IgD-negative memory B cell (primary cell): ENCODE results near the gene ASB2. TPM values are rescaled to one million over a fixed set of nuclear protein-coding genes. Genes with fewer than 3 reads are reported as not detected.

Experiments used
- H3K27ac Mint-ChIP-seq, 3 donors: one replicate each; pipeline ENCODE4 v1.8.0; 2020 to 2022; ENCODE audit warnings: mild to moderate bottlenecking in 3 of 3, mixed read lengths in 3 of 3, moderate library complexity in 1 of 3
- H3K27me3 Mint-ChIP-seq: one replicate; pipeline ENCODE4 v1.8.0; 2021; ENCODE audit warnings: mixed read lengths
- H3K36me3 Mint-ChIP-seq: one replicate; pipeline ENCODE4 v1.8.0; 2020; ENCODE audit warnings: mild to moderate bottlenecking, mixed read lengths
- H3K4me1 Mint-ChIP-seq, 3 donors: one replicate each; pipeline ENCODE4 v1.8.0; 2020 to 2022; ENCODE audit warnings: mixed read lengths in 3 of 3, mild to moderate bottlenecking in 1 of 3
- H3K4me3 Mint-ChIP-seq, 4 donors: one replicate each; pipeline ENCODE4 v1.8.0; 2020 to 2022; ENCODE audit warnings: mild to moderate bottlenecking in 4 of 4, mixed read lengths in 4 of 4, moderate library complexity in 3 of 4
- H3K9me3 Mint-ChIP-seq, 3 donors: one replicate each; pipeline ENCODE4 v1.8.0; 2020 to 2021; ENCODE audit warnings: mixed read lengths in 3 of 3, mild to moderate bottlenecking in 1 of 3
- polyA plus RNA-seq: library from polyadenylated mRNA; unstranded; fragments of 300-500 nt; fragmentation: Illumina TruSeq; gene quantifications from one replicate; pipeline ENCODE4 v1.2.3, GENCODE V29; 2021

Gene ASB2
- polyA plus RNA-seq, 1 donor from 2014 or later: 3.8 TPM

DNA sequence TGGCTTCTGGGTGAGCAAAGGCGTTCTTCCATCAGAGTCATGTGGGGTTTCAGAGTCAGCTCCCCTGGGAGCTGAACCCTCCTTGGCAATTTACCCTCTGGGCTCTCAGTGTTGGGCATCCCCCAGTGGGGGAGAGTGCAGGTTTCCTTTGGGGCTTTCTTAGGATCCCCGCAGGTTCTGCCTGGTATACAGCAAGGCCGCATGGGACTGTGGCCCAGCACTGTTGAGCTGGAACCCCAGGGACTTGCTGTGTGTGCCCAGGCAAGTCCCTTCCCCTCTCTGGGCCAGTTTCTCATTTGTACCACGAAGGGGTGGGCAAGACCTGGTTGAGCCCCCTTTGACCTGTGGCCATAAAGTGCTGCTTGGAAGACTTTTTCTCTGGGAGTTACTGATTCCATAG is 43.7 kb downstream of the ASB2 start:
- H3K27ac Mint-ChIP-seq: no peak overlapping the region
- peaks cover 2 to 7% (median 5%) of the 10 kb centered on the region in 3 donors for H3K4me1 Mint-ChIP-seq
- no peaks in the 10 kb centered on the region for H3K36me3 Mint-ChIP-seq
- H3K27me3 Mint-ChIP-seq: no peaks in the 10 kb centered on the region
- H3K9me3 Mint-ChIP-seq: no peaks in the 10 kb centered on the region
- no peak overlapping the region for H3K4me3 Mint-ChIP-seq

DNA sequence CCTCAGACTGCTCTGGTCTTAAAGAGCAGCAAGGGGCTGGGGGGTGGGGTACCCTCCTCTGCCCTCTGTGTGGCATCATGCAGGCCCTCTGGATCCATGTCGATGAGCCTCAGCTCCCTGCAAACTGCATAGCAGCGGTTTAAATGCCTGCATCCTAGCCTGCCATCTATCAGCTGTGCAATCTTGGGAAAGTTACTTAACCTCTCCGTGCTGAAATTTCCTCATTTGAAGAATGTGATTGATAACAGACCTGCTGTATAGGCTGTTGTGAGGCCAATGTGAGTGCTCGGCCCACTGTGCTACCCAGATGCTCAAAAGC is 45.4 kb downstream of the ASB2 start:
- Mint-ChIP-seq H3K9me3 (no peaks in the 10 kb centered on the region), H3K27me3 (no peaks in the 10 kb centered on the region), H3K4me3 (no peak overlapping the region)

GRCh38 chr14:93930296-93930988 is 45.9 kb downstream of the ASB2 start:
- Mint-ChIP-seq H3K4me1 (peaks cover 0 to 4% (median 2%) of the 10 kb centered on the region in 3 donors), H3K27ac (peak overlapping the region in 1 of 3 donors; percentile 10), H3K9me3 (no peaks in the 10 kb centered on the region), H3K4me3 (no peak overlapping the region), H3K27me3 (no peaks in the 10 kb centered on the region), H3K36me3 (no peaks in the 10 kb centered on the region)

More for the DNA sequence above, 45.4 kb downstream of the ASB2 start:
- Mint-ChIP-seq H3K36me3 (no peaks in the 10 kb centered on the region), H3K4me1 (peaks cover 0 to 4% (median 2%) of the 10 kb centered on the region in 3 donors), H3K27ac (no peak overlapping the region)

DNA sequence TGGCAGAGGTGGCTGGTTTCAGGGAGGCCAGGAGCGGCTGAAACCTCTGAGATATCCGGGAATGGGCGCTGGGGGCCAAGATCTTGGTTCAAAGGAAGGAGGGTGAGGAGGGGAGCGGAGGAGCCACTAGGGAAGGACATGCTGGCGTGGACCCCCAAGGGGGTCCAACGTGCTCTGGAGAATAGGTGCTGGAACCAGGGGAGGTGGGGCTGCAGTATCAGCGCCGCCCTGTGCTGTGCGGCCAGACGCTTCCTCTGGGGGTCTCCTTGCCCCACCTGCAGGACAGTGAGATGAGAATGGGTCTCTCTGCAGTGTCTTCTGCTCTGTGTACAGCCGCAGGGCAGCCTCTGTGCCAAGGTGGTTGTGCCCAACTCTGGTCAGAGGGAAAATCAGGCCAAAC is 46.7 kb downstream of the ASB2 start:
- no peak overlapping the region for H3K4me3 Mint-ChIP-seq
- peaks cover 3% of the 10 kb centered on the region for H3K27me3 Mint-ChIP-seq
- H3K27ac Mint-ChIP-seq: no peak overlapping the region
- no peaks in the 10 kb centered on the region for H3K36me3 Mint-ChIP-seq
- peaks cover 0 to 4% (median 2%) of the 10 kb centered on the region in 3 donors for H3K4me1 Mint-ChIP-seq
- no peaks in the 10 kb centered on the region for H3K9me3 Mint-ChIP-seq

GRCh38 chr14:93929048-93929535 is 47.3 kb downstream of the ASB2 start:
- H3K36me3 Mint-ChIP-seq: no peaks in the 10 kb centered on the region
- H3K4me1 Mint-ChIP-seq: peaks cover 0 to 4% (median 2%) of the 10 kb centered on the region in 3 donors
- H3K27ac Mint-ChIP-seq: no peak overlapping the region
- peak overlapping the region in 1 of 4 donors; percentile 47 for H3K4me3 Mint-ChIP-seq
- H3K27me3 Mint-ChIP-seq: peaks cover 3% of the 10 kb centered on the region
- no peaks in the 10 kb centered on the region for H3K9me3 Mint-ChIP-seq

- H3K4me3 Mint-ChIP-seq: no peak overlapping the region
- H3K36me3 Mint-ChIP-seq: no peaks in the 10 kb centered on the region
- H3K27ac Mint-ChIP-seq: no peak overlapping the region
- H3K9me3 Mint-ChIP-seq: no peaks in the 10 kb centered on the region
- peaks cover 3% of the 10 kb centered on the region for H3K27me3 Mint-ChIP-seq
- peaks cover 0 to 4% (median 2%) of the 10 kb centered on the region in 3 donors for H3K4me1 Mint-ChIP-seq
Measured at GRCh38 chr14:93928184-93929047, 48.0 kb downstream of the ASB2 start.

DNA sequence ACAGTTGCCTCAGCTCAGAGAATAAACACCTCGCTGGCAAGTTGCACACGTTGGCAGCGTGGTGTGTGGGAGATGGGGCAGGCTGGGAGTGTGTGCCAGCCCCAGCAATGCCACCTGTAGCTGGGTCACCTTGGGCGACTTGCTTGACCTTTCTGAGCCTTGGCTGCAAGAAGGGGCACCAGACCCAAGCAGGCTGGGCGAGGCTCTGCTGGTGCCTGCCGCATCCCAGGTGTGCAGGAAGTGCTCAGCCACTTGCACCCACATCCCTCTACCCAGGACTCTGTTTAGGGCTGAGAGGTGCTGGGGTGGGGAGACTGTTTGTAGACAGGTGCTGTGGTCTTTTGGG is 48.6 kb downstream of the ASB2 start:
- Mint-ChIP-seq H3K4me3 (no peak overlapping the region), H3K27ac (no peak overlapping the region)

GRCh38 chr14:93926873-93927799 is 49.2 kb downstream of the ASB2 start, which contains the start of gene FAM181A:
Gene FAM181A, plus strand, starts transcription at chr14:93927344. Its CDS starts 942 bp downstream, at chr14:93928286.
- H3K4me3 Mint-ChIP-seq: peak within 1 kb of the TSS in 1 of 4 donors; percentile 63
- H3K36me3 Mint-ChIP-seq: no peaks in the 10 kb centered on the region
- H3K4me1 Mint-ChIP-seq: peaks cover 0 to 4% (median 2%) of the 10 kb centered on the region in 3 donors
- H3K27me3 Mint-ChIP-seq: peaks cover 3% of the 10 kb centered on the region
- no peaks in the 10 kb centered on the region for H3K9me3 Mint-ChIP-seq
- H3K27ac Mint-ChIP-seq: no peak within 1 kb of the TSS

More for the DNA sequence above, 48.6 kb downstream of the ASB2 start:
- no peaks in the 10 kb centered on the region for H3K36me3 Mint-ChIP-seq
- H3K9me3 Mint-ChIP-seq: no peaks in the 10 kb centered on the region
- peaks cover 0 to 4% (median 2%) of the 10 kb centered on the region in 3 donors for H3K4me1 Mint-ChIP-seq
- peaks cover 3% of the 10 kb centered on the region for H3K27me3 Mint-ChIP-seq

DNA sequence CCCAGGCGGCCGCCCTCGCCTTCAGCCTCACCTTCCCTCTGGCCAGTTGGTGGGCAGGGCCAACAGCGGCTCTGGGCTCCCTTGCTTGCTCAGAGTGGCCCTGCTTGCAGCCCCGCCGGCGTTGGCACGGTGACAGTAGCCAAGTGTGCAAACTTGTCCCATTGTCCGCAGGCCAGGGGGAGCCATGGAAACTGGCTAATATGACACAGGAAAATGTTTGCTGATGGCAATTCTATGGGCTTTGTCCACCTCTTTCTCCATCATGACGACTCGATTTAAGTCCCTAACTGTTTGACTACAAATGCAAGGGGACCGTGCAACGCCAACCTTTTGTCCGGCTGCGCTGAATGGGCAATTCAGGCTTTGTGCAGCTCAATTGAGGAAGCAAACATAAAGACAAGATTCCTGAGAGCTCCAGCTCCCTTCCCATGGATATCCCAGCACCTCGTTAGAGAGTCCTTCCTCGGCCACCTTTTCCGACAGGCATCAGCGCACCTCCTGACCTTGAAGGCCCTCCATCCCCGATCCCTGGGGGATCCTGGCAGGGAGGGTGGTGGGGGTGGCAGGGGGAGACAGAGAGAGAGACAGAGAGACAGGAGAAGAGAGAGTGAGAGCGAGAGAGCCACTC is 50.0 kb downstream of the ASB2 start:
- Mint-ChIP-seq H3K4me1 (peaks cover 0 to 4% (median 2%) of the 10 kb centered on the region in 3 donors), H3K36me3 (no peaks in the 10 kb centered on the region), H3K27ac (no peak overlapping the region), H3K4me3 (peak overlapping the region in 1 of 4 donors; percentile 63), H3K9me3 (no peaks in the 10 kb centered on the region), H3K27me3 (peaks cover 3% of the 10 kb centered on the region)

DNA sequence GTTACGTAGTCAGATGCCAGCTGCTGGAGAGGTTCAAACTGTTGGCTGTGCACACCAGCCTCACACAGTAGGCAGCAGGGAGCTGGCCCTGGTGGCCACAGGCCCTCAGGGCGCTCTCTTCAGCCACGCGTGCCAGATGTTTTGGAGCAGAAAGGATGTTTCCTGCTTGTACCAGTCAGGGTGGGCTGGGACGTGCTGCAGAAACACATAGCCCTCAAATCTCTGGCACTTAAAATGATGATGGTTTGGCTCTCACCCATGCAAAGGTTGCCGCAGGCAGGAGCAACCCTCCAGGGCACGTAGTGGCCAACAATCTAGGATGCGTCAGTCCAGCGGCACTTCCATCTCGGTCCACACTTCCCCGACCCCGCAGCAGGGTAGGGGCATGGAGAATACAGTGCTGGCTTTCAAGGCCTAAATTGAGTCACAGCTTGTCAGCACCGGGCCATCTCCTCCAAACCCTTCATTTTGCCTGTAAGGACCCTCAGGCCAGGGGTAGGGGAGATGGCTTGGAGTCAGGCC is 50.9 kb downstream of the ASB2 start:
- peaks cover 3% of the 10 kb centered on the region for H3K27me3 Mint-ChIP-seq
- no peaks in the 10 kb centered on the region for H3K9me3 Mint-ChIP-seq
- peak overlapping the region in 1 of 4 donors; percentile 41 for H3K4me3 Mint-ChIP-seq
- peaks cover 0 to 4% (median 4%) of the 10 kb centered on the region in 3 donors for H3K4me1 Mint-ChIP-seq
- H3K36me3 Mint-ChIP-seq: no peaks in the 10 kb centered on the region
- peak overlapping the region in 1 of 3 donors; percentile 26 for H3K27ac Mint-ChIP-seq

DNA sequence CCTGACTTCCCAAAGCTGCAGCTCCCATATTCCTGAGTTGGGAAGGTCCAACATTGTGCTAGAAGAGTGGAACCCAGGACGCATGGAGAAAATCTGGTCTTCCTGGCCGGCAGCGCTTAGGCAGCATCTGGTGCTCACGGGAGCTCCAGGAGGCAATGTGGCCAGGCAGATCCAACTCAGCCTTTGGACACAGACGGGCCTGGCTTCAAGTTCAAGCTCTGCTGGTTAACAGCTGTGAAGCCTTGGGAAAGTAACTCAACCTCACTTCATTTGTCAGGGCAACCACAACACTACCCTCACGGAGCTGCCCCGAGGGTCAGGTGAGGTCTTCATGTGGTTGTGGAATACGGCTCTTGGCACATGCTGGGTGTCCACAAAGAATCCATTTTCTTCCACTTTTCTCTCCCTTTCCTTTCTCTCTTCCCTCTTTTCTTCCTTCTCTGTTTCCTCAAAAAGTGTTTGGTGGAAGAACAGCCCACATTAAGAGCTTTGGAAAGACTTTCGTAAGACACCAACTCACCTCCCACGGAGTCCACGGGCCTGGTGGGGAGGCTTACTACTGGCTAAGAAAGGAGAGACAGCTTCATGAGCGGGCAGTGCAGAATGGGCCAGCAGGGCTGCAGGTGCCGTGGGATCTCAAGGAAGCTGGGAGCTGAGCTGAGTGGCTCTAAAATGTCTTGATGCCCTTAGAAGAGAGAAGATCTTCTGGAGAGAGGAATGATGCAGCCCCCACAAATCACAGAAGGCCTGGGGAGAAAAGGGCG is 51.6 kb downstream of the ASB2 start:
- Mint-ChIP-seq H3K27ac (peak overlapping the region in 1 of 3 donors; percentile 26), H3K27me3 (peaks cover 3% of the 10 kb centered on the region), H3K36me3 (no peaks in the 10 kb centered on the region), H3K9me3 (peaks cover 0 to under 1% (median under 1%) of the 10 kb centered on the region in 3 donors), H3K4me3 (peak overlapping the region in 1 of 4 donors; percentile 41), H3K4me1 (peaks cover 0 to 4% (median 4%) of the 10 kb centered on the region in 3 donors)

DNA sequence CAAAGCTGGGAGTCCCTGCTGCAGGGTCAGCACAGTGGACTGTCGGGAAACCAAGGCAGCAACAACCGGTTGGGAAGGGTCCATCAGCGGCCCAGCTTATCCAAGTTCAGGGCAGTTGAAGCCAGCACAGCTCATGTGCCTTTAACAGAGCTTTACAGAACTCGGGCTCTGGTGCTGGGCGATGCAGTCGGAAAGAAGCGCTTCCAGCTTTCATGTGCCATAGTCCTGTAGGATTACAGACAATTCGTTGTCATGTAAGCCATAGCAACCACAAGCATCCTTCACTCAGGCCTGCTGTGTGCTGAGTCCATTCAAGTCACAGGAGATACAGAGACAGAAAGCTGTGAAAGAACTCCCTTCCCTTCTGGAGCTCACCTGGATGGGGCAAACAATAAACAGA is 52.7 kb downstream of the ASB2 start:
- peaks cover 0 to 3% (median 2%) of the 10 kb centered on the region in 3 donors for H3K9me3 Mint-ChIP-seq
- no peak overlapping the region for H3K27ac Mint-ChIP-seq
- H3K36me3 Mint-ChIP-seq: no peaks in the 10 kb centered on the region
- H3K4me1 Mint-ChIP-seq: peaks cover 0 to 4% (median 2%) of the 10 kb centered on the region in 3 donors
- H3K27me3 Mint-ChIP-seq: peaks cover 3% of the 10 kb centered on the region
- H3K4me3 Mint-ChIP-seq: no peak overlapping the region

- Mint-ChIP-seq H3K4me1 (peaks cover 0 to 2% (median 0%) of the 10 kb centered on the region in 3 donors), H3K4me3 (no peak overlapping the region), H3K27ac (no peak overlapping the region), H3K9me3 (peaks cover 0 to 3% (median 2%) of the 10 kb centered on the region in 3 donors), H3K27me3 (peaks cover 11% of the 10 kb centered on the region), H3K36me3 (no peaks in the 10 kb centered on the region)
Measured at GRCh38 chr14:93921001-93921806, 55.2 kb downstream of the ASB2 start.
